HG03342 (cell line): ENCODE data around the gene PPFIBP2.

Experiments used
- ATAC-seq: cut with Tn5 transposase; IDR thresholded peaks from one replicate; pipeline ENCODE4 v1.9.1; 2021; ENCODE audit warnings: mild to moderate bottlenecking, moderate library complexity; ENCODE audit not compliant: unreplicated experiment

PPFIBP2 gene

GRCh38 chr11:7621090-7621489 is 107.3 kb downstream of the PPFIBP2 start:
- ATAC-seq: no peak

DNA sequence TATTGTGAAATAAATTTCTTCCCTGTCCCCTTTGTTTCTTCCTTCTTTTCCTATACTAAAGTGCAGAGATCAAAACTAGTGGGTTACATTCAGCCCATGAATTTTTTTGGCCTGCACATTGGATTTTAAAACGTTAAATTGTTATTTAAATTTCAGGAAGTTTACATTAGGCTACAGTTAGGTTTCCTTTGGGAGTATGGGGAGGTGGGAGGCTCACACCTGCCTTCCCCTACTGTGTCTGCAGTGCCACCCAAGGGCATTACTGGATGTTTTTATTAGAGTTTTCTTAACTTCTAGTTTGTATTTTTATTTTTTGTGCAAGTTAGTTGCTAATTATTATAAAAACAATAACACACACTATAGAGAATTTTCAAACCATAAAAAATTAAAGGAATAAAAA is 107.8 kb downstream of the PPFIBP2 start:
- ATAC-seq: no peak

DNA sequence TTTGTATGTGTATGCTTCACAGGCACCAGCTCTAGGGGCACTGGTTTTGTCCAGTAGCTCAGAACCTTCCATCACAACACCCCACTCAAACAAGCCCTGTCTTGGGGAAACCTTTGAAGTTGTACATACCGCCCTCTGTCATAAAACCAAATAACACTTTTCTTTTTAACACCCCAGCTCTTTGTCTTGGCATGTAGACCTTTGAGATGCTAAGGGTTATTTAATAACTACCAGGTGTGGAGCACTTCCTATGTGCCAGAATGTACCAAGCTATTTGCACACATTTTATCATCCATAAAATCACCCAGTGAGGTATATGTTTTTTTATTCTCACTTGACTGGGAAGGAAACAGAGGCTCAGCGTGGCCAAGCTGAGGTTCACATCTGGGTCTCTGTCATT is 108.9 kb downstream of the PPFIBP2 start:
- ATAC-seq: no peak

- no peak for ATAC-seq
Observed at GRCh38 chr11:7628660-7629059, 114.9 kb downstream of the PPFIBP2 start.

- ATAC-seq: no peak
Observed at GRCh38 chr11:7630002-7630401, 116.2 kb downstream of the PPFIBP2 start.

- ATAC-seq: no peak
Observed at GRCh38 chr11:7632211-7632610, 118.4 kb downstream of the PPFIBP2 start.

DNA sequence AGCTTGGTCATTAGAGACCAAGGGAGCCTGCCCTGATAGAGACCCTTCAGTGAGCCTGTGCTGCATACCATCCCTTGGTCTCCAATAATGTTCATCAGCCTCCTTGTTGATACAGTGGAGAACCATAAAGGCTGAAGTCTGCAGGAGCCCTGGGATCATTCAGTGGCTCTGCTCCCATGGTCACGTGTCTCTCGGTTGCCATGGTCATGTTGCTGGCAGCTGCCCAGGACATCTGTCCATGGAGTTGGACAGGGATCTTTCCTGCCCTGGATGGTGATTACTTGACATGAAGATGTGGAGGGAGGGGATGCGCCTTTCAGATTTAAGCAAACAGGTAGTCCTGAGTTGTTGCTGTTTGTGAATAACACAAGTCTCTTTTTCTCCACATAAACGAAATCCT is 121.3 kb downstream of the PPFIBP2 start:
- ATAC-seq: no peak

DNA sequence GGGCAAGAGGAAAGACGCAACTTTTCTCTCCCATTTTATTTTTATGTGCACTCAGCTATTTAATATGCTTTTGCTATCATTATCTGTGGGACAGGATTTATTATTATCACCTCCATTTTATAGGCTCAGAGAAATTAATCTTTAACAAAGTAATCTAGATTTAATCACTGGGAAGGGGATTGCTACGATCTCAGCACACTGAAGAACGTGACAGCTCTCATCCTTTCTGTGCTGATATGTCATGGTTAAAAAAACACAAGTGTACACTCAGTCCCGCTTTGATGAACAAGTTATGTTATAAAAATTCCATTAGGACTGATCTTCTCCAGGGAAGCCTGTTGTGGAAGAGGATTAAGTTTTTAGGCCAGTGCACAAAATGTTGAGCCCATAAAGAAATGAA is 121.9 kb downstream of the PPFIBP2 start:
- no peak for ATAC-seq

DNA sequence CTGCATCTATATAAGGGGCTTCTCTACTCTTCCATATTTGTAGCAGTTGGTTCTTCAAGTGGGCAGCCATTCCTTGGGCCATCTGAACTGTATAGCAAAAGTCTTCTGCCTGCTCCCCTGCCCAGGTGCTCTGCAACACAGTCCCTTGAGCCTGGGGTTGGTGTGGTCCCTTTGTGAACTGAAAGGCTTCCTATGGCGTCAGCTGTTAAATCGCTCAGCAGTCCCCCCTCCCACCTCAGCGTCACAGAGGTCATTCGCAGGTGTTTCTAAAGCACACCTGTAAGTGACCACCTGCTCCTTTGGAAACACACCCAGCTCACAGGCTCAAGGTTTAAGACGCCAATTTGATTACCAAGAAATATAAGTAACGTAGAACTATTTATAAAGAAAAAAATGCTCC is 122.6 kb downstream of the PPFIBP2 start:
- no peak for ATAC-seq

DNA sequence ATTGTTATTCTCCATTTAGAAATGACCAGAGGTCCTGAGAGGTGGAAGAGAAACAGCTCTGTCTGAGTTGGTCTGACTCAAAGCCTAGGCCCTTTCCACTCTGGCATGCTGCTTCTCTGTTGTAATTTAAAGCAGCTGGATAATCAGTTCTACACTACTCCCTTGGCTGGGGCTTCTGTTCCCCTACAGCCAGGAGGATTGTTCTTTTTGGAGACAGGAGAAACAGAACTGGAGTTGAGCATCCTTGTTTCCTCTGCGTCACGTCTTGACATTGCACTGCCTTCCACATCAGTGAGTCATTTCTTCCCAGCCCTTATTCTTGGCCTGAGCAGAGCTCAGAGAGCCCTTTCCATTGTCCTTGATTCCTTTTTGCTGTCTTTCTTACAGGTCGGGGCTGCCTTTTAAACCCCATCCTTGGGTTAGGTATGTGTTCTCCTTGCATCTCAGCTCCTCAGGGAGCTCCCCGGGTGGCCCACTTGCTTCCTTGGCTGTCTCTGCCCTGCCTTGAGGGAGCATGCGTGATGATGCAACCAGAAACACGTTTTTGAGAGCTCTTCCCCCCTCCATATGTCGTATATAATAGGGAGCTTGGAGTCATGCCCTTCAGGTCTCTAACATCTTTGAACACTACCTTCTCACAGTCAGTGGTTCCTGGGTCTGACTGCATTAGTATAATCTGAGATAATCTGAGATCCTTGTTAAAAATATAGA is 123.8 kb downstream of the PPFIBP2 start:
- no peak for ATAC-seq

DNA sequence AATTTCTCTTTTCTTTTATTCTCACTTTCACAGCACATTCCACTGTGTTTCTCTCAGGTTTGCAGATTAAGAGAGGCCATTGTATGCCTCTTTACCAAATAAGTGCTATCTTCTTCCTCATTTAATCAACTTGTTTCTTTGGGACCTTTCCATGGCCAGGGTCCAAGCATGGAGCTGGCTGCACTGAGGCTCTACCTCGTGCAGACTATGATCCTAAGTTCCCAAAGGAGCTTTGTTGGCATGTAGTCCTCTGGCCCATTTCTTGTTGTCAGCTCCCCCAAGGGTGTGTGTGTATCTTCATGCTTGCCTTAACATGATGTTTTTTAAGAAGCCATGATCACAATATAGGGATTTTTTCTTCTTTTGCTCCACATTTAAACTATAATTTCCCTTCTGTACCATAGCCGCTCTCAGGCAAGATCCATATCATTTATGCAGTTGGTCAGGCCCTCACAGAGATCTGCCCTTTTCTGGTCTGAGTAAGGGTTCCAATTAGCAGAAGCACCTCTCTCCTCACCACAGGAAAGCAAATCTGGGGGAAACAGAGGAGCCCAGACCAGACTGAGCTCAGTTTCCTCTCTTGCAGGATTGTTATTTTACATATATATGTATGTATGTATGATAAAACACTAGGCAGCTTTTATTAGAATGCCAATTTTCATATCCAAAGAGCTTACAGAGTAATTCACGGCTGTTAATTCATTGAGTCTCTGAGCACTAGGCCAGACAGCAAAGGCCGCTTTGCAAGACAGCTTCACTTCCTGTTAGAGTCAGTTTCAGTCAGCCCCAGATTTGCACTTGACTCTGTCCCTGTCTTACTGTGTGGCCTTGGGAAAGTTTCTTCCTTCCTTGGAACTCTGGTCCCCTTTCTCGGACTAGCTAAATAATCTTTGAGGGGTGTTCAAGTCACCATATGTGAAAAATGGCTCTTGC is 125.2 kb downstream of the PPFIBP2 start:
- peak; percentile 76 for ATAC-seq

GRCh38 chr11:7639643-7640025 is 125.8 kb downstream of the PPFIBP2 start:
- ATAC-seq: no peak

GRCh38 chr11:7640816-7641215 is 127.0 kb downstream of the PPFIBP2 start:
- no peak for ATAC-seq

GRCh38 chr11:7642747-7643146 is 128.9 kb downstream of the PPFIBP2 start:
- ATAC-seq: no peak

DNA sequence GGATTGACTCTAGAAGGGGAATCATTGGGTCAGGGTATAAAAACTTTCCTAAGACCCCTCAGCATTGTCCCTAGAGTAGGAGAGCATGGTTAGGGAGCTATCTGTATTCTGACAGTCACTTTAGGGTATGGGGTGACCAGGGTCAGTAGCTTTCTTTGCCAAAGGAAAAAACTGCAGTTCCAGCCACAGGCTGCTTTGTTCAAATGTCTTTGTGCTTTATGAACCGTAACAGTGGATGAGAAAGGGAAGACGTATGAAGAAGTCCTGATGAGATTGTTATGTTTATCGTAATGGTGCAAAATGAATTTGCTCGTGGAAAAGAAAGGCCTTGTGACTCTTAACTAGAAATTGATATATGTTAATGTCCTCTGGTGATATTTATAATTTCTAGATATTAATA is 129.5 kb downstream of the PPFIBP2 start:
- ATAC-seq: no peak

- ATAC-seq: no peak
Observed at GRCh38 chr11:7645206-7645605, 131.4 kb downstream of the PPFIBP2 start.

DNA sequence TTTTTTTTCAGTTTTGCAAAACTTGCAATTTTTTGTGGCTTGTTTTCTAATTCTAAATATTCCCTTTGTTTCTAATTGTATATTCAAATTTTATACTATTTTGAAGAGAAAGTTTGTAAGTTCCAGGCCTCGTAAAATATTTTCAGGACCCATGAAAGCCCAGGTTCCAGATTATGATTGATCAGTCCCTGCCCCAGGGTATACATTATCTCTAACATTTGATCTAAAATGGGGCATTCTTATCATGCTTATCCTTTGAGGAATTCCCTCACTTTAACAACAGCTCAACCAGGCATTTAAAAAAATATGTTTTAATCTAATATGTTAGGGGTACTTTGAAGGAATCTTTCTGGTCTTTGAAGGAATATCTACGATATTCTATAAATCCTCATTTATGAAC is 133.1 kb downstream of the PPFIBP2 start:
- no peak for ATAC-seq

DNA sequence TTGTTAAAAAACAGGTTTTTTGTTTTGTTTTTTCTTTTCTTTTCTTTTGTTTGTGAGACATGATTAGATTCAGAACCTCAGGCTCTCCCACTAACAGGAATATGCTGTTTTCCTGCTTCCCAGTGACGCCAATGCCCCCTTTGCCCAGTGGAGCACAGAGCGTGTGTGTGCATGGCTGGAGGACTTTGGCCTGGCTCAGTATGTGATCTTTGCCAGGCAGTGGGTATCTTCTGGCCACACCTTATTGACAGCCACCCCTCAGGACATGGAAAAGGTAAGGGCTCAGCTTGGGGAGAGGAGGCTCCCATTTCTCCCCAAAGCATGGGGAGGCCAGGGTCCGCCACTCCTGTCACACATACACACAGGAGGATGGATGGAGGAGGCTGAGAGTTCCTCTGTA is 134.5 kb downstream of the PPFIBP2 start:
- no peak for ATAC-seq

- ATAC-seq: no peak
Observed at GRCh38 chr11:7651140-7651551, 137.3 kb downstream of the PPFIBP2 start.

- ATAC-seq: no peak
Observed at GRCh38 chr11:7651700-7652099, 137.9 kb downstream of the PPFIBP2 start.

DNA sequence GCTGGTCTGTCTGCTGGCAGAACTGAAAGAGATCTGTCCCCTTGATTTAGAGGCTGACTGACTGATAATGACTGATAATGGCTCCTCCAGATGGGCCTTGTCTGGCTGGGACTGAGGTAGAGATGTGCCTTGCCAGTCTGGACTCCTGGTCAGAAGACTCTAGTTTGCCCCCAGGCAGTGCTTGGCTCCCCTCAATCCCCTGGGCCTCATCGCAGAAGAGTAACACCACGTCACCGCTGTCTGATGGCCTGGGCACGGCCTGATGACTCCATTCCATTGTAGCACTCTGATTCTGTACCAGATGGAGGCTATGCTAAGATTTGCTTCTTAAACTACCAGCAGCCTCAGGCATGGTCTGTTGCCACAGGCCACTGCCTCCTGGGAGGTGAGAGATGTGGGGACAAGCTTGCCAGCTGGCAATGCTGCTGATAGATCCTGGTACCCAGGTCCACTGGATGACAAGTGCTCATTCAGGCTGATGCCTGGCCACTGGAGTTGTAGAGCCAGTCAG is 140.5 kb downstream of the PPFIBP2 start:
- no peak for ATAC-seq
